SK-N-MC (cell line): ENCODE measurements around the gene TMEM120B.
A peak's percentile ranks its signal among the peaks of the same experiment; 100 is the strongest.

Source experiments
- DNase-seq: peaks from one replicate; pipeline ENCODE4 v3.0.0-alpha.2; 2011; ENCODE audit warnings: low read depth, low spot score
- H3K27ac ChIP-seq: fragments of 200-600 bp; sonication (generic); 2 replicates; pipeline ENCODE4 v1.5.1; 2016; ENCODE audit warnings: mixed run types
- H3K36me3 ChIP-seq: fragments of 200-600 bp; sonication (generic); 2 replicates; pipeline ENCODE4 v1.6.1; 2017; ENCODE audit warnings: antibody characterized with exemption, low read length, mixed read lengths; ENCODE audit not compliant: insufficient read depth
- H3K4me3 ChIP-seq: fragments of 200-600 bp; sonication (generic); 2 replicates; pipeline ENCODE4 v1.5.1; 2016
- H3K9ac ChIP-seq: fragments of 200-600 bp; sonication (generic); 2 replicates; pipeline ENCODE4 v1.8.0; 2017; ENCODE audit warnings: mixed run types, mixed read lengths; ENCODE audit not compliant: insufficient read length
- H3K9me3 ChIP-seq: fragments of 200-600 bp; sonication (generic); 2 replicates; pipeline ENCODE4 v1.6.1; 2017; ENCODE audit warnings: low read depth, mild to moderate bottlenecking, antibody characterized with exemption, low read length, moderate library complexity, mixed read lengths
- EZH2 ChIP-seq: fragments of 200-600 bp; sonication (generic); IDR thresholded peaks from one replicate; pipeline ENCODE4 v1.6.1; 2017; ENCODE audit warnings: antibody characterized with exemption
- FOXP2 ChIP-seq: optimal IDR thresholded peaks from 2 replicates; pipeline ENCODE3; 2011; ENCODE audit warnings: mild to moderate bottlenecking, moderate library complexity; ENCODE audit not compliant: insufficient read depth; ENCODE audit errors: extremely low read length, control extremely low read depth
- POLR2AphosphoS5 ChIP-seq: IDR thresholded peaks from 2 replicates; pipeline ENCODE4 v1.6.1; 2012; ENCODE audit warnings: mild to moderate bottlenecking, low read depth, low read length, borderline replicate concordance

The TMEM120B gene

DNA sequence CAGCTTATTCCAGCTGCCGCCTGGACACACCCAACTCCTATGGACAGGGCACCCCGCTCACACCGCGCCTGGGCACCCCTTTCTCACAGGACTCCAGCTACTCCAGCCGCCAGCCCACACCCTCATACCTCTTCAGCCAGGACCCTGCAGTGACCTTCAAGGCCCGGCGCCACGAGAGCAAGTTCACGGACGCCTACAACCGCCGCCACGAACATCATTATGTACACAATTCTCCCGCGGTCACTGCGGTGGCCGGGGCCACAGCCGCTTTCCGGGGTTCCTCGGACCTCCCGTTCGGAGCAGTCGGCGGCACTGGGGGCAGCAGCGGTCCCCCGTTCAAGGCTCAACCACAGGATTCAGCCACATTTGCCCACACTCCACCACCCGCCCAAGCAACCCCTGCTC is 97.2 kb downstream of the TMEM120B start:
- TF ChIP-seq POLR2AphosphoS5, result no peak
- no peak for TF ChIP-seq FOXP2
- TF ChIP-seq EZH2, result no peak
- Histone ChIP-seq H3K4me3 (no peak overlapping the region), H3K9ac (no peak overlapping the region), H3K27ac (no peak overlapping the region), H3K9me3 (no peaks in the 10 kb centered on the region), H3K36me3 (peaks cover 51% of the 10 kb centered on the region)
- DNase-seq, result no peak

DNA sequence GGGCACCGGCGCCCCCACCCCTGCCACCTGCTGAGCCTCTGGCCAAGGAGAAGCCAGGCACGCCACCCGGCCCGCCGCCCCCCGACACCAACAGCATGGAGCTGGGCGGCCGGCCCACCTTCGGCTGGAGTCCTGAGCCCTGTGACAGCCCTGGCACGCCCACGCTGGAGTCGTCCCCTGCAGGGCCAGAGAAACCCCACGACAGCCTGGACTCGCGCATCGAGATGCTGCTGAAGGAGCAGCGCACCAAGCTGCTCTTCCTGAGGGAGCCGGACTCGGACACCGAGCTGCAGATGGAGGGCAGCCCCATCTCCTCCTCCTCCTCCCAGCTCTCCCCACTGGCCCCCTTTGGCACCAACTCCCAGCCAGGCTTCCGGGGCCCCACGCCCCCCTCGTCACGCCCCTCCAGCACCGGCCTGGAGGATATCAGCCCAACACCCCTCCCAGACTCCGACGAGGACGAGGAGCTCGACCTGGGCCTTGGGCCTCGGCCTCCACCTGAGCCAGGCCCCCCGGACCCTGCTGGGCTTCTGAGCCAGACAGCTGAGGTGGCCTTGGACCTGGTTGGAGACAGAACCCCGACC is 97.8 kb downstream of the TMEM120B start:
- Histone ChIP-seq H3K9me3 (no peaks in the 10 kb centered on the region), H3K9ac (no peak overlapping the region), H3K4me3 (no peak overlapping the region), H3K36me3 (peaks cover 57% of the 10 kb centered on the region), H3K27ac (no peak overlapping the region)
- TF ChIP-seq EZH2 (no peak), POLR2AphosphoS5 (no peak), FOXP2 (no peak)
- no peak for DNase-seq

DNA sequence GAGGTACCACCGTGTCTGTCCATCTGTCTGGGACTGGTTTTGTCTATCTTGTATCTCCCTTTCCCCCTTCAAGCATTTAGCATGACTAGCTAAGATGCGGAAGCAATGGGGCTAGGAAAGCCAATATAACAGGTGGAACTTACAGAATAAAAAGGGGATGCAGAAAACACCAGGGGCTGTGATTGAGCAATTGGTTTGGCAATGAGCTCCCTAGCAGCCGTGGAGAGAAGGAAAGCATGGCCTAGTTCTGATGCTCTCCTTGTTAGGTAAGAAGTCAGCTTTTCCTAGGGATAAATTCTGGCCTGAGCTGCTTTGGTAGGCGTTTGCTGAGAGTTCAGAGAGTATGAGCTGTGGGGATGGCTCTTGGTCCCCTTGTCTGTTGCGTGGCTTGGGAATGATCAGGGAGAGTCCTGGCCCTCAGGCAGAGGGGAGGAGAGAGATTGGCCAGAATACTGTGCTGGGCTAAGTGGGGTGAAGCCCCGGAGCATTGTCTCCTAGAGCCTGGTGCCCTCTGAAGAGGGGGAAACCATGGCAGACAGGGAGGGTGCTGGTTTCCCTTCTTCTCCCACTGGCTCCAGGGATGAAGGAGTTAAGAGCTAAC is 98.4 kb downstream of the TMEM120B start:
- Histone ChIP-seq H3K36me3 (peaks cover 59% of the 10 kb centered on the region), H3K9me3 (no peaks in the 10 kb centered on the region), H3K4me3 (peak overlapping the region; percentile 71; the same call in 1 of the 2 replicates), H3K9ac (no peak overlapping the region), H3K27ac (no peak overlapping the region)
- DNase-seq, result no peak
- TF ChIP-seq FOXP2 (no peak), POLR2AphosphoS5 (no peak), EZH2 (no peak)

DNA sequence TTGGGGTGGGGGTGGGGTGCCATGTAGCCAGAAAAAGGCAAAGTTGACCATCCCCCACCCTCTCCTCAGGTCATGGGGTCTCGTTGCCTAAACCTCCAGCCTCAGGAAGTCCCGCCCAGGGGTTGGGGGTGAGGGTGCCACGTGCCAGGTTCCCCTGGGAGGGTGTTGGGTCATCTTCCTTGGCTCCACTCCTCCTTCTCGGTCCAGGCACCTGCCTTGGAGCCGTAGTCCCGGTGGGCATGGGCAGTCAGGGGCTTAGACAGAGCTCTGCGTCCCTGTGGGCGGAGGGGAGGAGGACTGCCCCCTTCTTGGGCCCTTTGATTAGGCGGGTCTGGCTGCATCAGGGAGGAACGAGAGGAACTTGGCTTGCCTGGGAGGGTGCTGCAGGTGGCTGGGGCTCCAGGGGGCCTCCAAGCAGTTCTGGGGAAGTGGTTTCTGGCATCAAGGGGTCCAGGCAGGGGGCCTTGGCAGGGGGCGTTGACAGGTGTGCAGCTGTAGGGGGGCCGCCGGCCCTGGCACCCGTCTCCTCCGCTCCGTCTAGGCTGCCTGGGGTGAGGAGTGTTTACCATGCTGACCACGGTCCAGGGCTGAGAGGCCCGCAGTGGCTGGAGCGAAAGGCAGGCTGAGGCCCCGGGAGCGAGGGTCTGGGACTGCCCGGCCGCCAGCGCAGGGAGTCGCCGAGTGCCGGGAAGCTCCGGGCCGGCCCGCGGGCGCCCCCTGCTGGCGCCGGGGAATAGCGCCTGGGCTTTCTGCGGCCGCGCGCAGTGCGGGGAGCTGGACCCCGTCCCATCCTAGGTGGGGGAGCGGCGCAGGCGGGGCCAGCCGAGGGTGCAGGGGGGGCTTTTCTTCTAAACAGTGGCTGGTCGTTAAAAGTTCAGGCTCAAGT is 99.1 kb downstream of the TMEM120B start:
- Histone ChIP-seq H3K4me3 (peak overlapping the region; percentile 71), H3K9ac (peak overlapping the region; percentile 41), H3K36me3 (peaks cover 64% of the 10 kb centered on the region), H3K27ac (no peak overlapping the region), H3K9me3 (no peaks in the 10 kb centered on the region)
- TF ChIP-seq EZH2 (no peak), POLR2AphosphoS5 (no peak), FOXP2 (no peak)
- DNase-seq, result no peak

DNA sequence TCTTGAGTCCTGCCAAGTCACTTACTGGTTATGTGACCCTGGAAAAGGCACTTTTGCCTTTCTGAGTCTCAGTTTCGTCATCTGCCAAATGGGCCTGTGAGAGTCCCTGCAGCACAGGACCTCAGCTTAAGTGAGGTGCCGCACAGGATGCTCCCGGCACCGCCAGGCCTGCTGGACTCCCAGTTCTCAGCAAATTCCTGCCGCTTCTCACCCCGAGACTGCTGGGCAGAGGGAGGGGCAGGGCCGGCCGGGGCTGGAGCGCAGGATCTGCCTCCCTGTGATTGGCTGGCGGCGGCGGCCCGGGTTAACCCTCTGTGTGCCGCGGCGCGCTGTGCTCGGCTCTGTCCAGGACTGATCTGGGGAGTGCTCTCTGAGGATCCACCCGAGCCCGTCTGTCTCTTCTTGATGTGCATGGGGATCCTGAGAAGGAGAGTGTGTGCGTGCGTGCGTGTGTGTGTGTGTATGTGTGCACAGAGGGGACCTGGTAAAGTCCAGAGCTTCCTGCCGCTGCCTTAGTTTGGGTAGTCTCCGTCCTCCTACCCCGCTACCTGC is 99.8 kb downstream of the TMEM120B start:
- H3K36me3 ChIP-seq, result peaks cover 71% of the 10 kb centered on the region

DNA sequence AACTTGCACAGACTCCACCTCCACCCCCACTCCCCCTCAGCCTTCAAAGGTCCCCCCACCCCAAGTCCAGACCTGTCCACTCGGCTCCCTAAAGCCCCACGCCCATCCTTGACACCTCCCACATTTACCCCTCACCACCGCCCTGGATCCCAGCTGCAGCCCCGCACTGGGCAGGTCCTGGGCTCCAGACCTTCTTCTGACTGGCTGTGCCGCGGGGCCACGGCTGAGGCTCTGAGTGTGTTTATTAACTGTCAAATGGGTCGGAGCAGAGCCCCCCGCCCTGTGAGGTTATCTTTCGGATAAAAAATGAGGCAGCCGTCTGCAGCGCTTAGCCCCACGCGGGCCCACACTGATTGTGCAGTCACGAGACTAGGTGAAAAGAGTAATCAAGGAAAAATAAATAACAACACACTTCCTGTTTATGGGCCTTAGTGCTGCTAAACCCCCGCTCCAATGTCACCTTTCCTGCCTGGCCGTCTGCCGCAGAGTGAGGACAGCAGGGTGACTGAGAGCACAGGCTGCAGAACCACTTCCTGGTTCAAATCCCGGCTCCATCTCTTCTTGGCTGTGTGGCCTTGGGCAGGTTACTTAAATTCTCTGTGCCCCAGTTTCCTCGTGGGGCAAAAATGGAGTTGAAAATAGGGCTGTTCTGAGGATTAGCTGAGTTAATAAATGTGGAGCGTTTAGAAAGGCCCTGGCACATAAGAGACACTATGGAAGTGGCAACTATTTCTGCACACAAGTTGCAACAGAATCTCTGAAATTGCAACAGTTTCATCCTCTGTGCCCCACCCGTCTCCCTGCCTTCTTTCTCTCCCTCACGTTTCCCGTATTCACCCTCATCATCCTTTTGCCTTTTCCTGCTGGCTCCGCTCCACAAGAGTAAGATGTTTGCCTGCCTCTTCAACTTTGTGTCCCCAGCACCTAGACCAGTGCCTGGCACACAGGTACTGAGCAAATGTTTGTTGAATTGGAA is 100.7 kb downstream of the TMEM120B start:
- H3K4me3 ChIP-seq, result no peak overlapping the region
- no peaks in the 10 kb centered on the region for H3K9me3 ChIP-seq
- no peak for TF ChIP-seq EZH2
- TF ChIP-seq FOXP2, result no peak
- TF ChIP-seq POLR2AphosphoS5, result no peak
- H3K27ac ChIP-seq, result peak overlapping the region; percentile 57; the same call in 1 of the 2 replicates
- peaks cover 75% of the 10 kb centered on the region for H3K36me3 ChIP-seq
- peak overlapping the region; percentile 32 for H3K9ac ChIP-seq
- no peak for DNase-seq

More for the DNA sequence above, 99.8 kb downstream of the TMEM120B start:
- peak overlapping the region; percentile 71 for H3K4me3 ChIP-seq
- H3K9ac ChIP-seq, result no peak overlapping the region
- TF ChIP-seq EZH2, result no peak
- H3K9me3 ChIP-seq, result no peaks in the 10 kb centered on the region
- H3K27ac ChIP-seq, result no peak overlapping the region
- DNase-seq, result no peak

DNA sequence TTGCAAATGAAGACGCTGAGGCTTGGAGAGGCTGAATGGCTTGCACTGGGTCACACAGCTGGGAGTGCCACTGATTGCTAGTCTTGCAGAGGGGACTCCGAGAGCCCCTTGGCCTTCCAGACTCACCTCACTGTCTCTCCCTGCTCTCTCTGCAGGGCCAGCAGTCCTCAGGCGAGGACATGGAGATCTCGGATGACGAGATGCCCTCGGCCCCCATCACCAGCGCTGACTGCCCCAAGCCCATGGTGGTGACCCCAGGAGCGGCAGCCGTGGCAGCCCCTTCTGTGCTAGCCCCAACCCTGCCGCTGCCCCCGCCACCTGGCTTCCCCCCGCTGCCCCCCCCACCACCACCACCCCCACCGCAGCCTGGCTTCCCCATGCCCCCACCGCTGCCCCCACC is 101.4 kb downstream of the TMEM120B start:
- TF ChIP-seq POLR2AphosphoS5, result no peak
- no peak for DNase-seq
- H3K9ac ChIP-seq, result peak overlapping the region; percentile 32
- no peak overlapping the region for H3K4me3 ChIP-seq
- peaks cover 71% of the 10 kb centered on the region for H3K36me3 ChIP-seq
- H3K9me3 ChIP-seq, result no peaks in the 10 kb centered on the region
- peak overlapping the region; percentile 57; the same call in 1 of the 2 replicates for H3K27ac ChIP-seq
